ENCODE results near the gene THRB. TPM values are rescaled to one million over a fixed set of nuclear protein-coding genes. Genes with fewer than 3 reads are reported as not detected.
"Not testable (repeated sequence)": the region's sequence is repeated elsewhere in the genome, so short reads cannot be mapped to it uniquely, and the experiment has no call there.

Gene THRB
- total RNA-seq, 1 donor from 2014 or later: 19.7 TPM

GRCh38 chr3:24416224-24416623 is 78.4 kb downstream of the THRB start:
- H3K9me3 ChIP-seq: no peaks in the 10 kb centered on the region
- no peaks in the 10 kb centered on the region for H3K27me3 ChIP-seq
- no peak for TF ChIP-seq CTCF (IDR thresholded peaks at IDR 0.05)
- no peaks in the 10 kb centered on the region for H3K4me1 ChIP-seq
- intact Hi-C loops (cut with DNase I): no loop called here
- no peak overlapping the region for H3K27ac ChIP-seq
- ATAC-seq (peak; percentile 46), DNase-seq (no peak)
- no peak overlapping the region for H3K4me3 ChIP-seq
- H3K36me3 ChIP-seq: no peaks in the 10 kb centered on the region

GRCh38 chr3:24415824-24416223 is 78.8 kb downstream of the THRB start:
- Histone ChIP-seq H3K4me1 (no peaks in the 10 kb centered on the region), H3K9me3 (no peaks in the 10 kb centered on the region), H3K36me3 (no peaks in the 10 kb centered on the region), H3K27me3 (no peaks in the 10 kb centered on the region), H3K4me3 (no peak overlapping the region), H3K27ac (no peak overlapping the region)
- ATAC-seq (no peak), DNase-seq (no peak)
- intact Hi-C loops (cut with DNase I): no loop called here
- TF ChIP-seq CTCF (IDR thresholded peaks at IDR 0.05): no peak

GRCh38 chr3:24413662-24414061 is 81.0 kb downstream of the THRB start:
- ATAC-seq; H3K27me3 ChIP-seq; intact Hi-C loops (cut with DNase I); H3K4me1 ChIP-seq; DNase-seq; H3K9me3 ChIP-seq; H3K27ac ChIP-seq; H3K4me3 ChIP-seq; H3K36me3 ChIP-seq: not testable (repeated sequence)

GRCh38 chr3:24410860-24411259 is 83.8 kb downstream of the THRB start:
- ATAC-seq (no peak), DNase-seq (no peak)
- no peaks in the 10 kb centered on the region for H3K27me3 ChIP-seq
- TF ChIP-seq CTCF (IDR thresholded peaks at IDR 0.05): no peak
- H3K27ac ChIP-seq: no peak overlapping the region
- no peaks in the 10 kb centered on the region for H3K9me3 ChIP-seq
- H3K4me1 ChIP-seq: no peaks in the 10 kb centered on the region
- H3K4me3 ChIP-seq: no peak overlapping the region
- no peaks in the 10 kb centered on the region for H3K36me3 ChIP-seq
- intact Hi-C loops (cut with DNase I): no loop called here

- H3K4me3 ChIP-seq: no peak overlapping the region
- intact Hi-C loops (cut with DNase I): no loop called here
Measured at GRCh38 chr3:24407980-24408680, 86.5 kb downstream of the THRB start.

GRCh38 chr3:24406900-24407299 is 87.8 kb downstream of the THRB start:
- H3K36me3 ChIP-seq: no peaks in the 10 kb centered on the region
- DNase-seq (no peak), ATAC-seq (no peak)
- intact Hi-C loops (cut with DNase I): no loop called here
- no peak overlapping the region for H3K4me3 ChIP-seq
- TF ChIP-seq CTCF (IDR thresholded peaks at IDR 0.05): no peak
- H3K9me3 ChIP-seq: no peaks in the 10 kb centered on the region
- no peaks in the 10 kb centered on the region for H3K4me1 ChIP-seq
- H3K27me3 ChIP-seq: no peaks in the 10 kb centered on the region
- no peak overlapping the region for H3K27ac ChIP-seq

More at GRCh38 chr3:24407980-24408680, 86.5 kb downstream of the THRB start:
- DNase-seq (no peak), ATAC-seq (no peak)
- H3K27ac ChIP-seq: no peak overlapping the region
- no peaks in the 10 kb centered on the region for H3K36me3 ChIP-seq
- TF ChIP-seq CTCF (IDR thresholded peaks at IDR 0.05): no peak
- H3K9me3 ChIP-seq: no peaks in the 10 kb centered on the region
- no peaks in the 10 kb centered on the region for H3K27me3 ChIP-seq
- H3K4me1 ChIP-seq: no peaks in the 10 kb centered on the region
